Loucy (cell line): ENCODE data around the gene USP5.

Experiments used
- H2AFZ ChIP-seq: fragments of 200-600 bp; sonication (generic); 2 replicates; pipeline ENCODE4 v1.6.0; 2016; ENCODE audit warnings: antibody characterized with exemption, mild to moderate bottlenecking, low read length, moderate library complexity
- H3F3A ChIP-seq: fragments of 200-600 bp; 2 replicates; pipeline ENCODE4 v1.6.0; 2016; ENCODE audit warnings: antibody characterized with exemption, low read depth, mild to moderate bottlenecking
- H3K27me3 ChIP-seq: fragments of 200-600 bp; sonication (generic); 2 replicates; pipeline ENCODE4 v1.6.1; 2014; ENCODE audit warnings: low read length, mild to moderate bottlenecking; ENCODE audit not compliant: insufficient read depth, poor library complexity, severe bottlenecking
- H3K36me3 ChIP-seq: fragments of 200-600 bp; sonication (generic); 2 replicates; pipeline ENCODE4 v1.6.1; 2016; ENCODE audit warnings: low read length; ENCODE audit not compliant: insufficient read depth
- H3K4me1 ChIP-seq: fragments of 200-600 bp; sonication (generic); 2 replicates; pipeline ENCODE4 v1.5.1; 2014; ENCODE audit warnings: low read length, mild to moderate bottlenecking; ENCODE audit not compliant: insufficient read depth, poor library complexity, severe bottlenecking
- H3K4me2 ChIP-seq: fragments of 200-600 bp; sonication (generic); 2 replicates; pipeline ENCODE4 v1.6.0; 2014; ENCODE audit warnings: antibody characterized with exemption, low read length, low read depth, mild to moderate bottlenecking; ENCODE audit not compliant: poor library complexity, severe bottlenecking
- H3K4me3 ChIP-seq: fragments of 200-600 bp; sonication (generic); 2 replicates; pipeline ENCODE4 v1.5.1; 2014; ENCODE audit warnings: low read length, mild to moderate bottlenecking, mixed read lengths; ENCODE audit not compliant: poor library complexity, severe bottlenecking
- H3K79me2 ChIP-seq: fragments of 200-600 bp; sonication (generic); 2 replicates; pipeline ENCODE4 v1.6.1; 2014; ENCODE audit warnings: low read length; ENCODE audit not compliant: insufficient read depth
- H3K9ac ChIP-seq: fragments of 200-600 bp; sonication (generic); 2 replicates; pipeline ENCODE4 v1.6.0; 2014; ENCODE audit warnings: mild to moderate bottlenecking, low read depth, low read length, moderate library complexity; ENCODE audit not compliant: poor library complexity, severe bottlenecking
- H3K9me2 ChIP-seq: fragments of 200-600 bp; sonication (generic); replicated peaks from 2 replicates; pipeline ENCODE4 v1.6.1; 2016; ENCODE audit warnings: low read depth, low read length, mixed read lengths
- H3K9me3 ChIP-seq: fragments of 200-600 bp; sonication (generic); 2 replicates; pipeline ENCODE4 v1.6.1; 2014; ENCODE audit warnings: mild to moderate bottlenecking, antibody characterized with exemption, low read length, low read depth; ENCODE audit not compliant: insufficient read depth
- H4K20me1 ChIP-seq: fragments of 200-600 bp; sonication (generic); 2 replicates; pipeline ENCODE4 v1.6.0; 2014; ENCODE audit warnings: antibody characterized with exemption, low read length, mild to moderate bottlenecking; ENCODE audit not compliant: insufficient read depth, poor library complexity, severe bottlenecking
- CTCF ChIP-seq: fragments of 200-600 bp; sonication (generic); conservative IDR thresholded peaks from 2 replicates; pipeline ENCODE4 v1.5.1; 2014; ENCODE audit warnings: mild to moderate bottlenecking, antibody characterized with exemption, low read length
- EZH2phosphoT487 ChIP-seq: fragments of 200-600 bp; IDR thresholded peaks from 2 replicates; pipeline ENCODE4 v1.6.1; 2018; ENCODE audit warnings: antibody characterized with exemption, mild to moderate bottlenecking, moderate library complexity, borderline replicate concordance

Gene USP5

GRCh38 chr12:6837370-6838060 lies 14.4 kb upstream of the USP5 start:
- Histone ChIP-seq H3K4me2 (no peak overlapping the region), H3K36me3 (peaks cover 11% of the 10 kb centered on the region; the same call in 1 of the 2 replicates)

GRCh38 chr12:6838854-6839253 lies 13.1 kb upstream of the USP5 start:
- no peaks in the 10 kb centered on the region for H3K9me2 ChIP-seq
- H3K9me3 ChIP-seq: no peaks in the 10 kb centered on the region
- no peak overlapping the region for H3K4me2 ChIP-seq
- no peaks in the 10 kb centered on the region for H3F3A ChIP-seq
- H3K9ac ChIP-seq: no peak overlapping the region
- no peaks in the 10 kb centered on the region for H4K20me1 ChIP-seq
- peaks cover 5% of the 10 kb centered on the region for H3K4me1 ChIP-seq
- no peak overlapping the region for H2AFZ ChIP-seq
- no peak overlapping the region for H3K4me3 ChIP-seq
- TF ChIP-seq EZH2phosphoT487 (no peak), CTCF (no peak)
- H3K27me3 ChIP-seq: no peaks in the 10 kb centered on the region
- peaks cover 3% of the 10 kb centered on the region; the same call in 1 of the 2 replicates for H3K36me3 ChIP-seq
- H3K79me2 ChIP-seq: no peaks in the 10 kb centered on the region

More at GRCh38 chr12:6837370-6838060, 14.4 kb upstream of the USP5 start:
- no peak for TF ChIP-seq EZH2phosphoT487
- TF ChIP-seq CTCF: no peak
- Histone ChIP-seq H3K79me2 (no peaks in the 10 kb centered on the region), H3K4me3 (no peak overlapping the region), H3F3A (no peaks in the 10 kb centered on the region), H4K20me1 (no peaks in the 10 kb centered on the region), H3K9me3 (no peaks in the 10 kb centered on the region), H3K9ac (no peak overlapping the region), H3K9me2 (no peaks in the 10 kb centered on the region), H3K27me3 (no peaks in the 10 kb centered on the region), H2AFZ (no peak overlapping the region), H3K4me1 (no peaks in the 10 kb centered on the region)

GRCh38 chr12:6839482-6840201 lies 12.3 kb upstream of the USP5 start:
- Histone ChIP-seq H3K9ac (no peak overlapping the region), H3K9me2 (no peaks in the 10 kb centered on the region), H2AFZ (no peak overlapping the region), H3K36me3 (no peaks in the 10 kb centered on the region; the same call in 1 of the 2 replicates), H4K20me1 (no peaks in the 10 kb centered on the region), H3K4me2 (no peak overlapping the region), H3K4me1 (peaks cover 5% of the 10 kb centered on the region), H3F3A (no peaks in the 10 kb centered on the region), H3K9me3 (no peaks in the 10 kb centered on the region), H3K79me2 (no peaks in the 10 kb centered on the region), H3K4me3 (no peak overlapping the region), H3K27me3 (no peaks in the 10 kb centered on the region)
- no peak for TF ChIP-seq EZH2phosphoT487
- no peak for TF ChIP-seq CTCF
